ENCODE data around the gene FCMR. TPM values are rescaled to one million over a fixed set of nuclear protein-coding genes. Genes with fewer than 3 reads are reported as not detected.

The FCMR gene
- total and polyA plus RNA-seq, 9 of the 15 experiments (the other 6 are each of a cell fraction or from before 2014, with no cell fraction given): 0.11 to 0.82 (median 0.20) TPM; not detected in 5

GRCh38 chr1:206918076-206918475, 3.7 kb downstream of the FCMR start:
- Histone ChIP-seq H3K9me3 (replicated peaks; ENCODE audit: control insufficient read depth, insufficient read depth, low read depth, low read length) (no peaks in the 10 kb centered on the region), H2AFZ (ENCODE audit: low read depth, low read length) (no peak overlapping the region), H3K4me2 (ENCODE audit: insufficient read depth, low read length) (no peak overlapping the region), H3K9ac (ENCODE audit: insufficient read depth in 1 of 2, low read depth in 2 of 2, low read length in 2 of 2) (no peak overlapping the region), H3K79me2 (ENCODE audit: control insufficient read depth, insufficient read depth, low read length) (no peaks in the 10 kb centered on the region), H3K27ac (ENCODE audit: extremely low read depth, low read depth, low read length) (no peak overlapping the region), H3K27me3 (ENCODE audit: control insufficient read depth in 2 of 2, insufficient read depth in 2 of 2, low read length in 2 of 2) (peaks cover 29 to 39% of the 10 kb centered on the region in 2 experiments), H3K36me3 (ENCODE audit: control insufficient read depth, insufficient read depth, low read length) (no peaks in the 10 kb centered on the region), H3K4me3 (no peak overlapping the region), H3K9me1 (ENCODE audit: control insufficient read depth, insufficient read depth, low read length) (no peaks in the 10 kb centered on the region), H3K4me1 (replicated peaks in 1 of 2; ENCODE audit: control insufficient read depth in 2 of 2, insufficient read depth in 2 of 2, low read length in 2 of 2) (peaks cover 0 to 5% of the 10 kb centered on the region in 2 experiments; a peak in 3 of 5 replicates), H4K20me1 (replicated peaks; ENCODE audit: control insufficient read depth, insufficient read depth, low read length) (no peaks in the 10 kb centered on the region)
- ChIA-PET POLR2A (interaction anchor here (0.6 to 1.2 kb wide), 2 partner anchors 14 to 452 kb away, joined by 3 to 5 read pairs; no protein-coding TSS in a partner anchor), CTCF (ENCODE audit: low intra/inter-chr PET ratio) (interaction anchor here (0.6 to 0.9 kb wide), 2 partner anchors 18 to 169 kb away, joined by 5 to 6 read pairs; no protein-coding TSS in a partner anchor)
- TF ChIP-seq, protein P1, sequence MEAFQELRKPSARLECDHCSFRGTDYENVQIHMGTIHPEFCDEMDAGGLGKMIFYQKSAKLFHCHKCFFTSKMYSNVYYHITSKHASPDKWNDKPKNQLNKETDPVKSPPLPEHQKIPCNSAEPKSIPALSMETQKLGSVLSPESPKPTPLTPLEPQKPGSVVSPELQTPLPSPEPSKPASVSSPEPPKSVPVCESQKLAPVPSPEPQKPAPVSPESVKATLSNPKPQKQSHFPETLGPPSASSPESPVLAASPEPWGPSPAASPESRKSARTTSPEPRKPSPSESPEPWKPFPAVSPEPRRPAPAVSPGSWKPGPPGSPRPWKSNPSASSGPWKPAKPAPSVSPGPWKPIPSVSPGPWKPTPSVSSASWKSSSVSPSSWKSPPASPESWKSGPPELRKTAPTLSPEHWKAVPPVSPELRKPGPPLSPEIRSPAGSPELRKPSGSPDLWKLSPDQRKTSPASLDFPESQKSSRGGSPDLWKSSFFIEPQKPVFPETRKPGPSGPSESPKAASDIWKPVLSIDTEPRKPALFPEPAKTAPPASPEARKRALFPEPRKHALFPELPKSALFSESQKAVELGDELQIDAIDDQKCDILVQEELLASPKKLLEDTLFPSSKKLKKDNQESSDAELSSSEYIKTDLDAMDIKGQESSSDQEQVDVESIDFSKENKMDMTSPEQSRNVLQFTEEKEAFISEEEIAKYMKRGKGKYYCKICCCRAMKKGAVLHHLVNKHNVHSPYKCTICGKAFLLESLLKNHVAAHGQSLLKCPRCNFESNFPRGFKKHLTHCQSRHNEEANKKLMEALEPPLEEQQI (IDR thresholded peaks at IDR 0.05): no peak
- TF ChIP-seq SIX5 (IDR thresholded peaks at IDR 0.05; ENCODE audit: borderline replicate concordance in 1 of 2, insufficient read depth in 1 of 2, low read depth in 1 of 2, low read length in 2 of 2): no peak
- no peak for TF ChIP-seq ZNF75A (CRISPR knock-in tag; IDR thresholded peaks at IDR 0.05)
- TF ChIP-seq RBFOX2 (IDR thresholded peaks at IDR 0.05; ENCODE audit: low read depth, low read length): no peak
- TF ChIP-seq GATA2 (CRISPR knock-in tag; IDR thresholded peaks at IDR 0.05): no peak
- TF ChIP-seq ZNF212 (CRISPR knock-in tag; IDR thresholded peaks at IDR 0.05): no peak
- FAIRE-seq (no peak), DNase-seq (ENCODE audit: extremely low read depth in 1 of 4, low spot score in 3 of 4) (no peak), ATAC-seq (no peak)
- intact Hi-C loops (cut with micrococcal nuclease): no loop called here
- BruUV-seq (replicated peaks): no TSS peak
- in situ Hi-C loops (cut with MboI): loop anchor here (25.0 kb wide), 1 partner anchor 306 kb away; the partner anchor contains the start of gene EIF2D
- WGBS (ENCODE audit: insufficient coverage, low coverage, missing lambda C conversion rate): 3% methylated on average over 3 of the region's 3 CpGs

Measured in K562 (cell line).